ENCODE data around the gene EPS8L2.

- TF ChIP-seq CTCF (IDR thresholded peaks at IDR 0.05), result no peak
- TF ChIP-seq POLR2A (IDR thresholded peaks at IDR 0.05), result no peak
These were observed 70.7 kb downstream of the EPS8L2 start for GRCh38 chr11:776561-777287.

All from esophagus squamous epithelium (tissue), 4 donors.